ENCODE data around the gene WBP2. TPM values are rescaled to one million over a fixed set of nuclear protein-coding genes. Genes with fewer than 3 reads are reported as not detected.

The WBP2 gene
- total RNA-seq, 2 experiments from 2014 or later: 98.5 to 114 TPM

- ChIA-PET POLR2A (no interaction called here), CTCF (no interaction called here)
- ATAC-seq (ENCODE audit: poor library complexity) (no peak), DNase-seq (no peak)
- Mint-ChIP-seq H3K36me3 (ENCODE audit: low read depth) (peaks cover 73% of the 10 kb centered on the region), H3K9me3 (no peaks in the 10 kb centered on the region), H3K27ac (peak overlapping the region; percentile 50), H3K4me3 (no peak overlapping the region), H3K27me3 (no peaks in the 10 kb centered on the region), H3K4me1 (ENCODE audit: low read depth) (peaks cover 17% of the 10 kb centered on the region)
- no peaks in the 10 kb centered on the region for H3K9me3 ChIP-seq (ENCODE audit: control insufficient read depth in 1 of 2, insufficient read depth in 1 of 2, low read length in 2 of 2)
- no peak overlapping the region for H3K27ac ChIP-seq (ENCODE audit: low read depth in 1 of 2, low read length in 2 of 2)
- peaks cover 79% of the 10 kb centered on the region for H3K36me3 ChIP-seq (ENCODE audit: insufficient read depth, low read length)
- H3K4me1 ChIP-seq (ENCODE audit: insufficient read depth, low read length): peaks cover 23% of the 10 kb centered on the region
- H3K4me3 ChIP-seq (ENCODE audit: low read length): no peak overlapping the region
- TF ChIP-seq CTCF (IDR thresholded peaks at IDR 0.05): no peak
- intact Hi-C loops (cut with DNase I, micrococcal nuclease): no loop called here
- no peaks in the 10 kb centered on the region for H3K27me3 ChIP-seq (ENCODE audit: control insufficient read depth in 1 of 2, insufficient read depth in 2 of 2, low read length in 2 of 2)
Measured at GRCh38 chr17:75819116-75819515, 36.0 kb downstream of the WBP2 start.

DNA sequence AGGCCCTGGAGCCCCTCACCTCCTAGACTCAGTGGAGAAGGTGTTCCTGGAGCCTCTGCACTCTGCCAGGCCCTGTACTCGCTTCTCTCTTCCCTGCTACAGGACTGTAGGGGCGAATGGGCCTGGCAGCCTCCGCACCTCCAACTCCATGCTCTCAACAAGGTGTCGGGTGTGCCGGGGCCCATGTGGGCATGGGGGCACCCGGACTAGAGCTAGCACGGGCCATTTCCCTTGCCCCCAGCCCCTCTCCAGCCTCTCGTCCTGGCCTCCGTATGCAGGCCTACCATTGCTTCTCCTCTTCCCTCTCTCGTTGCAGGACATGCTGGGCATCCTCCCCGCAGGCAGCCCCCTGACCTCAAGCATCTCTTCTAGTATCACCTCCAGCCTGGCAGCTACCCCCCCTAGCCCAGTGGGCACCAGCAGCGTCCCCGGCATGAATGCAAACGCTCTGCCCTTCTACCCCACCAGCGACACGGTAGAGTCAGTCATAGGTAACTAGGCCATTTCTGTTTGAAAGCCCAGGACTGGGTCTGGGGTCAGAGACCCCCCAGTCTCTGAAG is 36.7 kb downstream of the WBP2 start:
- H3K4me1 ChIP-seq (ENCODE audit: insufficient read depth, low read length): peaks cover 23% of the 10 kb centered on the region
- peak overlapping the region; percentile 50 for H3K27ac Mint-ChIP-seq
- no peaks in the 10 kb centered on the region for H3K27me3 Mint-ChIP-seq
- H3K4me3 ChIP-seq (ENCODE audit: low read length): no peak overlapping the region
- peaks cover 78% of the 10 kb centered on the region for H3K36me3 ChIP-seq (ENCODE audit: insufficient read depth, low read length)
- no peak overlapping the region for H3K4me3 Mint-ChIP-seq
- H3K4me1 Mint-ChIP-seq (ENCODE audit: low read depth): peaks cover 17% of the 10 kb centered on the region
- H3K9me3 ChIP-seq (ENCODE audit: control insufficient read depth in 1 of 2, insufficient read depth in 1 of 2, low read length in 2 of 2): no peaks in the 10 kb centered on the region
- H3K9me3 Mint-ChIP-seq: no peaks in the 10 kb centered on the region
- ATAC-seq (ENCODE audit: poor library complexity): no peak
- intact Hi-C loops (cut with DNase I, micrococcal nuclease): no loop called here
- ChIA-PET POLR2A (interaction anchor here (1.6 kb wide), 1 partner anchor 37 kb away, joined by 6 read pairs; the partner anchor contains the start of gene WBP2), CTCF (no interaction called here)
- no peak for DNase-seq
- H3K36me3 Mint-ChIP-seq (ENCODE audit: low read depth): peaks cover 73% of the 10 kb centered on the region
- H3K27me3 ChIP-seq (ENCODE audit: control insufficient read depth in 1 of 2, insufficient read depth in 2 of 2, low read length in 2 of 2): no peaks in the 10 kb centered on the region
- no peak for TF ChIP-seq CTCF (IDR thresholded peaks at IDR 0.05)
- H3K27ac ChIP-seq (ENCODE audit: low read depth in 1 of 2, low read length in 2 of 2): no peak overlapping the region

DNA sequence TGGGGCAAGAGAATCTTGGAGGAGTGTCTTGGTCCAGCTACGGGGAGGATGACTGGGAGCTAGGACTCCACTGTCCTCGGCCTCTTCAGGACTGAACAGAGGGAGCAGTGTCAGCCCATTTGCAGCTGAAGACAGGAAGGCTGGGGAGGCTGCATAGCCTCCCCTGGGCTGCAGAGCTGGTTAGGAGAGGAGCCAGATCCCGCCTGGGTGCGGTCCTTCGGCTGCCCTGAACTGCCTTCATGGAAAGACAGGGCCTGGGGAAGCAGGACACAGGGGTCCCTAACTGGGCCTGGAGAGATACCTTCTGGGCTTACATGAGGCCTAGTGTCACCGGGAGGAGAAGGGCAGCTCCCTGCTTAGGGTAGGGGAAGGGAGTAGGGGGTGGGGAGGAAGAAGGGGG is 37.6 kb downstream of the WBP2 start:
- TF ChIP-seq CTCF (IDR thresholded peaks at IDR 0.05): no peak
- Mint-ChIP-seq H3K9me3 (no peaks in the 10 kb centered on the region), H3K36me3 (ENCODE audit: low read depth) (peaks cover 77% of the 10 kb centered on the region), H3K27ac (no peak overlapping the region), H3K4me1 (ENCODE audit: low read depth) (peaks cover 17% of the 10 kb centered on the region), H3K27me3 (no peaks in the 10 kb centered on the region), H3K4me3 (no peak overlapping the region)
- intact Hi-C loops (cut with DNase I, micrococcal nuclease): no loop called here
- Histone ChIP-seq H3K27me3 (ENCODE audit: control insufficient read depth in 1 of 2, insufficient read depth in 2 of 2, low read length in 2 of 2) (no peaks in the 10 kb centered on the region), H3K36me3 (ENCODE audit: insufficient read depth, low read length) (peaks cover 79% of the 10 kb centered on the region), H3K4me1 (ENCODE audit: insufficient read depth, low read length) (peaks cover 16% of the 10 kb centered on the region), H3K27ac (ENCODE audit: low read depth in 1 of 2, low read length in 2 of 2) (no peak overlapping the region), H3K4me3 (ENCODE audit: low read length) (no peak overlapping the region), H3K9me3 (ENCODE audit: control insufficient read depth in 1 of 2, insufficient read depth in 1 of 2, low read length in 2 of 2) (no peaks in the 10 kb centered on the region)
- ATAC-seq (ENCODE audit: poor library complexity) (no peak), DNase-seq (no peak)
- POLR2A ChIA-PET: interaction anchor here (1.6 kb wide), 2 partner anchors 33 to 38 kb away, joined by 5 to 6 read pairs; partner anchors contain the start of genes UNK and WBP2
- CTCF ChIA-PET: no interaction called here

Data from CD4-positive, alpha-beta T cell (primary cell).